Vagina (tissue), 2 donors: ENCODE results near the gene CTXND2.

Experiments used
- POLR2A ChIP-seq, 2 donors: fragments of 450-650 bp; IDR thresholded peaks; one replicate each; pipeline ENCODE4 v1.6.1; 2017; ENCODE audit warnings: antibody characterized with exemption in 2 of 2, mild to moderate bottlenecking in 2 of 2, moderate library complexity in 2 of 2
- POLR2AphosphoS5 ChIP-seq, 2 donors: sonication (generic); formaldehyde crosslinking; IDR thresholded peaks; one replicate each; pipeline ENCODE4 v1.9.0; 2017; ENCODE audit warnings: antibody characterized with exemption in 2 of 2, mild to moderate bottlenecking in 2 of 2, low read depth in 1 of 2; ENCODE audit not compliant: insufficient read depth in 1 of 2
- TF ChIP-seq, protein P1 (sequence below), 3 experiments: fragments of 450-650 bp in 2 of 3; fragments of 200-600 bp in 1 of 3; sonication (generic) in 1 of 3; IDR thresholded peaks; one replicate each; pipeline ENCODE4 v1.5.1; 2017 to 2019; ENCODE audit warnings: antibody characterized with exemption in 3 of 3, mild to moderate bottlenecking in 2 of 3, moderate library complexity in 2 of 3

DNA sequence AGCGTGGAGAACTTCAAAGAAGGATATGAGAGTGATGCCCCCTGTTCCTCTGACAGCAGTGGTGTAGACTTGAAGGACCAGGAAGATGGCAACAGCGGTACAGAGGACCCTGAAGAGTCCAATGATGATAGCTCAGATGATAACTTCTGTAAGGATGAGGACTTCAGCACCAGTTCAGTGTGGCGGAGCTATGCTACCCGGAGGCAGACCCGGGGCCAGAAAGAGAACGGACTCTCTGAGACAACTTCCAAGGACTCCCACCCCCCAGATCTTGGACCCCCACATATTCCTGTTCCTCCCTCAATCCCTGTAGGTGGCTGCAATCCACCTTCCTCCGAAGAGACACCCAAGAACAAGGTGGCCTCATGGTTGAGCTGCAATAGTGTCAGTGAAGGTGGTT lies 73.7 kb downstream of the CTXND2 start:
- TF ChIP-seq, protein P1, sequence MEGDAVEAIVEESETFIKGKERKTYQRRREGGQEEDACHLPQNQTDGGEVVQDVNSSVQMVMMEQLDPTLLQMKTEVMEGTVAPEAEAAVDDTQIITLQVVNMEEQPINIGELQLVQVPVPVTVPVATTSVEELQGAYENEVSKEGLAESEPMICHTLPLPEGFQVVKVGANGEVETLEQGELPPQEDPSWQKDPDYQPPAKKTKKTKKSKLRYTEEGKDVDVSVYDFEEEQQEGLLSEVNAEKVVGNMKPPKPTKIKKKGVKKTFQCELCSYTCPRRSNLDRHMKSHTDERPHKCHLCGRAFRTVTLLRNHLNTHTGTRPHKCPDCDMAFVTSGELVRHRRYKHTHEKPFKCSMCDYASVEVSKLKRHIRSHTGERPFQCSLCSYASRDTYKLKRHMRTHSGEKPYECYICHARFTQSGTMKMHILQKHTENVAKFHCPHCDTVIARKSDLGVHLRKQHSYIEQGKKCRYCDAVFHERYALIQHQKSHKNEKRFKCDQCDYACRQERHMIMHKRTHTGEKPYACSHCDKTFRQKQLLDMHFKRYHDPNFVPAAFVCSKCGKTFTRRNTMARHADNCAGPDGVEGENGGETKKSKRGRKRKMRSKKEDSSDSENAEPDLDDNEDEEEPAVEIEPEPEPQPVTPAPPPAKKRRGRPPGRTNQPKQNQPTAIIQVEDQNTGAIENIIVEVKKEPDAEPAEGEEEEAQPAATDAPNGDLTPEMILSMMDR (IDR thresholded peaks at IDR 0.05): no peak
- no peak for TF ChIP-seq POLR2A (IDR thresholded peaks at IDR 0.05)
- TF ChIP-seq POLR2AphosphoS5 (IDR thresholded peaks at IDR 0.05; ENCODE audit: insufficient read depth in 1 of 2, low read depth in 1 of 2): no peak
